Stimulated activated CD4-positive, alpha-beta T cell treated with anti-CD3 and anti-CD28 coated beads, Interleukin-12 subunit alpha, Interleukin-12 subunit beta, amount 100 ng/mL, for 48 hours (primary cell): ENCODE data around the gene ZNF423.

Source experiments
- DNase-seq, 3 donors: peaks; one replicate each; pipeline ENCODE4 v3.0.0-alpha.2; 2020; ENCODE audit warnings: low read depth in 2 of 3, low spot score in 1 of 3

ZNF423 gene

GRCh38 chr16:49498666-49499413 lies 357.1 kb downstream of the ZNF423 start:
- no peak for DNase-seq

- no peak for DNase-seq
Observed at GRCh38 chr16:49498264-49498663, 357.6 kb downstream of the ZNF423 start.

GRCh38 chr16:49497466-49497865 lies 358.4 kb downstream of the ZNF423 start:
- no peak for DNase-seq

- no peak for DNase-seq
Observed at GRCh38 chr16:49496656-49497055, 359.3 kb downstream of the ZNF423 start.

- no peak for DNase-seq
Observed at GRCh38 chr16:49495596-49496355, 360.1 kb downstream of the ZNF423 start.

GRCh38 chr16:49494891-49495566 lies 360.9 kb downstream of the ZNF423 start:
- no peak for DNase-seq

- DNase-seq: no peak
Observed at GRCh38 chr16:49494474-49494873, 361.4 kb downstream of the ZNF423 start.

- no peak for DNase-seq
Observed at GRCh38 chr16:49493836-49494235, 362.1 kb downstream of the ZNF423 start.

GRCh38 chr16:49492896-49493626 lies 362.9 kb downstream of the ZNF423 start:
- no peak for DNase-seq

- peak in 2 of 3 donors; percentile 28 for DNase-seq
Observed at GRCh38 chr16:49491771-49492761, 363.8 kb downstream of the ZNF423 start.

- no peak for DNase-seq
Observed at GRCh38 chr16:49491106-49491670, 364.7 kb downstream of the ZNF423 start.

- DNase-seq: no peak
Observed at GRCh38 chr16:49490321-49490705, 365.6 kb downstream of the ZNF423 start.

GRCh38 chr16:49489686-49490320 lies 366.1 kb downstream of the ZNF423 start:
- DNase-seq: no peak

GRCh38 chr16:49488740-49489525 lies 367.0 kb downstream of the ZNF423 start:
- DNase-seq: no peak

- DNase-seq: no peak
Observed at GRCh38 chr16:49488336-49488735, 367.6 kb downstream of the ZNF423 start.

- DNase-seq: no peak
Observed at GRCh38 chr16:49487746-49488145, 368.2 kb downstream of the ZNF423 start.

- DNase-seq: no peak
Observed at GRCh38 chr16:49486400-49486799, 369.5 kb downstream of the ZNF423 start.

GRCh38 chr16:49485663-49486062 lies 370.2 kb downstream of the ZNF423 start:
- no peak for DNase-seq
